HepG2 (cell line): Measurements from ENCODE around the gene RASSF7. TPM values are rescaled to one million over a fixed set of nuclear protein-coding genes. Genes with fewer than 3 reads are reported as not detected.
A peak's percentile ranks its signal among the peaks of the same experiment; 100 is the strongest.

Experiments
- HNRNPL ChIP-seq: fragments of 200-400 bp; formaldehyde crosslinking; IDR thresholded peaks from 2 replicates; pipeline ENCODE4 v1.6.1; 2017; ENCODE audit warnings: mild to moderate bottlenecking, low read depth, low read length
- HNRNPLL ChIP-seq: fragments of 200-400 bp; formaldehyde crosslinking; IDR thresholded peaks from 2 replicates; pipeline ENCODE4 v1.6.1; 2017; ENCODE audit warnings: mild to moderate bottlenecking, low read depth, low read length; ENCODE audit not compliant: poor library complexity, severe bottlenecking
- NFIC ChIP-seq: IDR thresholded peaks from 2 replicates; pipeline ENCODE4 v1.6.1; 2012; ENCODE audit warnings: mild to moderate bottlenecking, low read length, inconsistent platforms
- PHF8 ChIP-seq: sonication (generic); formaldehyde crosslinking; IDR thresholded peaks from 2 replicates; pipeline ENCODE4 v1.5.0; 2020; ENCODE audit warnings: missing genetic modification reagents
- RAD21 ChIP-seq: fragments of 450-650 bp; formaldehyde crosslinking; IDR thresholded peaks from 2 replicates; pipeline ENCODE4 v1.5.0; 2020; ENCODE audit warnings: mild to moderate bottlenecking
- RBFOX2 ChIP-seq: fragments of 200-400 bp; formaldehyde crosslinking; IDR thresholded peaks from 2 replicates; pipeline ENCODE4 v1.6.1; 2017; ENCODE audit warnings: low read depth, mild to moderate bottlenecking, low read length
- RFXAP ChIP-seq: sonication (generic); formaldehyde crosslinking; IDR thresholded peaks from 2 replicates; pipeline ENCODE4 v1.4.0; 2020; ENCODE audit warnings: missing genetic modification reagents, borderline replicate concordance
- ZNF205 ChIP-seq: IDR thresholded peaks from 2 replicates; pipeline ENCODE4 v1.6.1; 2018; ENCODE audit warnings: missing biosample characterization, missing genetic modification reagents
- polyA plus RNA-seq, 8 experiments: library from polyadenylated mRNA; depleted of rRNA in 3 of 8; stranded (reverse) in 7 of 8; unstranded in 1 of 8; fragments of >200 nt; fragmentation: Illumina TruSeq in 4 of 8; extraction: Trizol in 4 of 8; gene quantifications; 2 replicates each; pipeline versions ENCODE4 v1.2.1 to v1.2.3, GENCODE V29; 2011 to 2016; ENCODE audit warnings: low read depth in 4 of 8, missing spikeins in 1 of 8, mixed read lengths in 1 of 8; ENCODE audit not compliant: insufficient read depth in 1 of 8
- total RNA-seq, 5 experiments: library from RNA; depleted of rRNA; stranded (reverse); fragments of >200 nt; fragmentation: Illumina TruSeq; extraction: Trizol; gene quantifications; 2 replicates each; pipeline ENCODE4 v1.2.3, GENCODE V29; 2016; ENCODE audit warnings: low read depth in 1 of 5
- TF ChIP-seq, protein P1 (sequence below): sonication (generic); formaldehyde crosslinking; IDR thresholded peaks from 2 replicates; pipeline ENCODE4 v1.5.1; 2020; ENCODE audit warnings: mild to moderate bottlenecking, moderate library complexity, missing genetic modification reagents
- TF ChIP-seq, protein P2 (sequence below): sonication (generic); formaldehyde crosslinking; IDR thresholded peaks from 2 replicates; pipeline ENCODE4 v1.4.0; 2020; ENCODE audit warnings: missing genetic modification reagents, mild to moderate bottlenecking, borderline replicate concordance
- TF ChIP-seq, protein P3 (sequence below): sonication (generic); formaldehyde crosslinking; IDR thresholded peaks from 2 replicates; pipeline ENCODE4 v1.4.0; 2020; ENCODE audit warnings: mild to moderate bottlenecking, missing genetic modification reagents
- TF ChIP-seq, protein P4 (sequence below): sonication (generic); formaldehyde crosslinking; conservative IDR thresholded peaks from 2 replicates; pipeline ENCODE4 v1.8.1; 2023; ENCODE audit warnings: missing genetic modification reagents
- TF ChIP-seq, protein P5 (sequence below): sonication (generic); formaldehyde crosslinking; IDR thresholded peaks from 2 replicates; pipeline ENCODE4 v1.4.0; 2020; ENCODE audit warnings: missing genetic modification reagents
- TF ChIP-seq, protein P6 (sequence below): sonication (generic); formaldehyde crosslinking; conservative IDR thresholded peaks from 2 replicates; pipeline ENCODE4 v1.4.0; 2020; ENCODE audit warnings: missing genetic modification reagents

Gene RASSF7
- total and polyA plus RNA-seq, 2 of the 13 experiments (the other 11 are each of a cell fraction or from before 2014, with no cell fraction given), result 20.2 to 28.6 TPM

DNA sequence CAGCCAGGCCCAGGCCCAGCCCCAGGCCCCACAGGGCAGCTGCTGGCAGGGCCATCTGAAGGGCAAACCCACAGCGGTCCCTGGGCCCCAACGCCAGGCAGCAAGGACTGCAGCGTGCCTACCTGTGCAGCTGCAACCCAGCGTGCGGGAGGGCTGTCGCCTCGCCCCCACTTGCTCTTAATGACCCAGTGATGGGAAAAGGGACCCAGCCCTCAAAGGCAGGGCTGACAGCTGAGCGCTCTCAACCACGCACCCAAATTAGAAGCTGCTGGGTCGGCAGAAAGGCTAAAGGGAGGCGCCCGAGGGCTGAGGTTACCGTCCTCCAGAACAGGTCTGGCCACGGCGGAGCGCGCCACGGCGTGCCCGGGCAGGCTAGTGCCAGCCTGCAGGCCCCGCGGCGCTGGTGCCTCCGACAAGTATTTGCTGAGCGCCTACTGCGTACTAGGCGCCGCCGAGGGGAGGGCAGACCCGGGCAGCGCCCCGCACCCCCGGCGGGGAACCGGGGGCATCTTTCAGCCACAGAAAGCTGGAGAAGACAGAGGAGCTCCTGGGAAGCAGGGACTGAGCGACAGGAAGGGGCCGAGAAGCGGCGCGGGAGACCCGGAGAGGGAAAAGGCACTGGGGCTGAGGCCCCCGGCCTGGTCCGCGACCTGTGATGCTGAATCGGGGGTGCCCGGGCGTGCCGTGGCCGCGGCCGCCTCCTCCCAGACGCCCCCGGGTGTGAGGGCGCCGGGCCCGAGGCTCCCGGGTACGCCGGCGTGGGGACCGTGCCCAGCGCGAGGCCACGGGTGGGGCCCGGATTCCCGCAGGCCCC is 26.2 kb upstream of the RASSF7 start (continued):
- TF ChIP-seq HNRNPL (peak; percentile 65; the same call in 1 of the 2 replicates), PHF8 (CRISPR knock-in tag) (peak; percentile 35; the same call in 1 of the 2 replicates), RAD21 (CRISPR knock-in tag) (0 out of 2 replicates have a peak, but pooled peaks have one; percentile 9), HNRNPLL (peak; percentile 45), RFXAP (CRISPR knock-in tag) (no peak), RBFOX2 (peak; percentile 62), NFIC (no peak), ZNF205 (CRISPR knock-in tag) (peak; percentile 99)
- TF ChIP-seq, protein P1, sequence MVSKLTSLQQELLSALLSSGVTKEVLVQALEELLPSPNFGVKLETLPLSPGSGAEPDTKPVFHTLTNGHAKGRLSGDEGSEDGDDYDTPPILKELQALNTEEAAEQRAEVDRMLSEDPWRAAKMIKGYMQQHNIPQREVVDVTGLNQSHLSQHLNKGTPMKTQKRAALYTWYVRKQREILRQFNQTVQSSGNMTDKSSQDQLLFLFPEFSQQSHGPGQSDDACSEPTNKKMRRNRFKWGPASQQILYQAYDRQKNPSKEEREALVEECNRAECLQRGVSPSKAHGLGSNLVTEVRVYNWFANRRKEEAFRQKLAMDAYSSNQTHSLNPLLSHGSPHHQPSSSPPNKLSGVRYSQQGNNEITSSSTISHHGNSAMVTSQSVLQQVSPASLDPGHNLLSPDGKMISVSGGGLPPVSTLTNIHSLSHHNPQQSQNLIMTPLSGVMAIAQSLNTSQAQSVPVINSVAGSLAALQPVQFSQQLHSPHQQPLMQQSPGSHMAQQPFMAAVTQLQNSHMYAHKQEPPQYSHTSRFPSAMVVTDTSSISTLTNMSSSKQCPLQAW (CRISPR knock-in tag), result peak; percentile 60; the same call in 1 of the 2 replicates
- TF ChIP-seq, protein P2, sequence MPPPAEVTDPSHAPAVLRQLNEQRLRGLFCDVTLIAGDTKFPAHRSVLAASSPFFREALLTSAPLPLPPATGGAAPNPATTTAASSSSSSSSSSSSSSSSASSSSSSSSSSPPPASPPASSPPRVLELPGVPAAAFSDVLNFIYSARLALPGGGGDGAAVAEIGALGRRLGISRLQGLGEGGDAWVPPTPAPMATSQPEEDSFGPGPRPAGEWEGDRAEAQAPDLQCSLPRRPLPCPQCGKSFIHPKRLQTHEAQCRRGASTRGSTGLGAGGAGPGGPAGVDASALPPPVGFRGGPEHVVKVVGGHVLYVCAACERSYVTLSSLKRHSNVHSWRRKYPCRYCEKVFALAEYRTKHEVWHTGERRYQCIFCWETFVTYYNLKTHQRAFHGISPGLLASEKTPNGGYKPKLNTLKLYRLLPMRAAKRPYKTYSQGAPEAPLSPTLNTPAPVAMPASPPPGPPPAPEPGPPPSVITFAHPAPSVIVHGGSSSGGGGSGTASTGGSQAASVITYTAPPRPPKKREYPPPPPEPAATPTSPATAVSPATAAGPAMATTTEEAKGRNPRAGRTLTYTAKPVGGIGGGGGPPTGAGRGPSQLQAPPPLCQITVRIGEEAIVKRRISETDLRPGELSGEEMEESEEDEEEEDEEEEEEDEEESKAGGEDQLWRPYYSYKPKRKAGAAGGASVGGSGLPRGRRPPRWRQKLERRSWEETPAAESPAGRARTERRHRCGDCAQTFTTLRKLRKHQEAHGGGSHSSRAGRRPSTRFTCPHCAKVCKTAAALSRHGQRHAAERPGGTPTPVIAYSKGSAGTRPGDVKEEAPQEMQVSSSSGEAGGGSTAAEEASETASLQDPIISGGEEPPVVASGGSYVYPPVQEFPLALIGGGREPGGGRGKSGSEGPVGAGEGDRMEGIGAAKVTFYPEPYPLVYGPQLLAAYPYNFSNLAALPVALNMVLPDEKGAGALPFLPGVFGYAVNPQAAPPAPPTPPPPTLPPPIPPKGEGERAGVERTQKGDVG (CRISPR knock-in tag), result peak; percentile 18; the same call in 1 of the 2 replicates
- TF ChIP-seq, protein P3, sequence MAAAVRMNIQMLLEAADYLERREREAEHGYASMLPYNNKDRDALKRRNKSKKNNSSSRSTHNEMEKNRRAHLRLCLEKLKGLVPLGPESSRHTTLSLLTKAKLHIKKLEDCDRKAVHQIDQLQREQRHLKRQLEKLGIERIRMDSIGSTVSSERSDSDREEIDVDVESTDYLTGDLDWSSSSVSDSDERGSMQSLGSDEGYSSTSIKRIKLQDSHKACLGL (CRISPR knock-in tag), result 0 out of 2 replicates have a peak, but pooled peaks have one; percentile 17
- TF ChIP-seq, protein P4, sequence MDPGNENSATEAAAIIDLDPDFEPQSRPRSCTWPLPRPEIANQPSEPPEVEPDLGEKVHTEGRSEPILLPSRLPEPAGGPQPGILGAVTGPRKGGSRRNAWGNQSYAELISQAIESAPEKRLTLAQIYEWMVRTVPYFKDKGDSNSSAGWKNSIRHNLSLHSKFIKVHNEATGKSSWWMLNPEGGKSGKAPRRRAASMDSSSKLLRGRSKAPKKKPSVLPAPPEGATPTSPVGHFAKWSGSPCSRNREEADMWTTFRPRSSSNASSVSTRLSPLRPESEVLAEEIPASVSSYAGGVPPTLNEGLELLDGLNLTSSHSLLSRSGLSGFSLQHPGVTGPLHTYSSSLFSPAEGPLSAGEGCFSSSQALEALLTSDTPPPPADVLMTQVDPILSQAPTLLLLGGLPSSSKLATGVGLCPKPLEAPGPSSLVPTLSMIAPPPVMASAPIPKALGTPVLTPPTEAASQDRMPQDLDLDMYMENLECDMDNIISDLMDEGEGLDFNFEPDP (CRISPR knock-in tag), result no peak
- TF ChIP-seq, protein P5, sequence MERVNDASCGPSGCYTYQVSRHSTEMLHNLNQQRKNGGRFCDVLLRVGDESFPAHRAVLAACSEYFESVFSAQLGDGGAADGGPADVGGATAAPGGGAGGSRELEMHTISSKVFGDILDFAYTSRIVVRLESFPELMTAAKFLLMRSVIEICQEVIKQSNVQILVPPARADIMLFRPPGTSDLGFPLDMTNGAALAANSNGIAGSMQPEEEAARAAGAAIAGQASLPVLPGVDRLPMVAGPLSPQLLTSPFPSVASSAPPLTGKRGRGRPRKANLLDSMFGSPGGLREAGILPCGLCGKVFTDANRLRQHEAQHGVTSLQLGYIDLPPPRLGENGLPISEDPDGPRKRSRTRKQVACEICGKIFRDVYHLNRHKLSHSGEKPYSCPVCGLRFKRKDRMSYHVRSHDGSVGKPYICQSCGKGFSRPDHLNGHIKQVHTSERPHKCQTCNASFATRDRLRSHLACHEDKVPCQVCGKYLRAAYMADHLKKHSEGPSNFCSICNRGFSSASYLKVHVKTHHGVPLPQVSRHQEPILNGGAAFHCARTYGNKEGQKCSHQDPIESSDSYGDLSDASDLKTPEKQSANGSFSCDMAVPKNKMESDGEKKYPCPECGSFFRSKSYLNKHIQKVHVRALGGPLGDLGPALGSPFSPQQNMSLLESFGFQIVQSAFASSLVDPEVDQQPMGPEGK (CRISPR knock-in tag), result 0 out of 2 replicates have a peak, but pooled peaks have one; percentile 27
- TF ChIP-seq, protein P6, sequence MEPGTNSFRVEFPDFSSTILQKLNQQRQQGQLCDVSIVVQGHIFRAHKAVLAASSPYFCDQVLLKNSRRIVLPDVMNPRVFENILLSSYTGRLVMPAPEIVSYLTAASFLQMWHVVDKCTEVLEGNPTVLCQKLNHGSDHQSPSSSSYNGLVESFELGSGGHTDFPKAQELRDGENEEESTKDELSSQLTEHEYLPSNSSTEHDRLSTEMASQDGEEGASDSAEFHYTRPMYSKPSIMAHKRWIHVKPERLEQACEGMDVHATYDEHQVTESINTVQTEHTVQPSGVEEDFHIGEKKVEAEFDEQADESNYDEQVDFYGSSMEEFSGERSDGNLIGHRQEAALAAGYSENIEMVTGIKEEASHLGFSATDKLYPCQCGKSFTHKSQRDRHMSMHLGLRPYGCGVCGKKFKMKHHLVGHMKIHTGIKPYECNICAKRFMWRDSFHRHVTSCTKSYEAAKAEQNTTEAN (CRISPR knock-in tag), result 0 out of 2 replicates have a peak, but pooled peaks have one; percentile 26
